CD4-positive, alpha-beta T cell treated with Interleukin-15 for 1 hour (primary cell): ENCODE measurements around the gene HMCN2.

ENCODE experiments used
- DNase-seq: peaks from one replicate; pipeline ENCODE4 v3.0.0-alpha.2; 2020

HMCN2 gene

GRCh38 chr9:130478736-130479575, 213.4 kb downstream of the HMCN2 start:
- no peak for DNase-seq

- DNase-seq: no peak
These were observed 214.0 kb downstream of the HMCN2 start for GRCh38 chr9:130479587-130479986.

- DNase-seq: no peak
These were observed 215.1 kb downstream of the HMCN2 start for GRCh38 chr9:130480673-130481072.

- no peak for DNase-seq
These were observed 216.9 kb downstream of the HMCN2 start for GRCh38 chr9:130482463-130482862.

GRCh38 chr9:130483371-130483971, 217.9 kb downstream of the HMCN2 start:
- no peak for DNase-seq
